NT2/D1 (cell line): ENCODE results near the gene ZC3H7B.

Source experiments
- YY1 ChIP-seq: IDR thresholded peaks from 2 replicates; pipeline ENCODE4 v1.6.1; 2011; ENCODE audit not compliant: insufficient read length, insufficient read depth
- ZNF274 ChIP-seq: IDR thresholded peaks from 2 replicates; pipeline ENCODE4 v1.6.1; 2011; ENCODE audit warnings: mild to moderate bottlenecking, low read depth, low read length

GRCh38 chr22:41367680-41368542 is 66.6 kb downstream of the ZC3H7B start:
- no peak for TF ChIP-seq ZNF274
- TF ChIP-seq YY1, result no peak
